OCI-LY7 (cell line): ENCODE measurements around the gene CRY2. TPM values are rescaled to one million over a fixed set of nuclear protein-coding genes. Genes with fewer than 3 reads are reported as not detected.

ENCODE experiments used
- BruUV-seq: library from RNA; stranded (reverse); fragments of 400-500 nt; replicated peaks from 2 replicates; lab custom pipeline; 2021; lab: Mats Ljungman, UMichigan
- CTCF ChIA-PET: fragments of 300-600 bp; sonication (Branson Sonifier 250); formaldehyde crosslinking; loops from one replicate; lab custom pipeline; 2022; ENCODE audit warnings: antibody characterized with exemption; ENCODE audit not compliant: unreplicated experiment; lab: Charles Lee
- POLR2A ChIA-PET: fragments of 300-600 bp; sonication (Branson Sonifier 250); formaldehyde crosslinking; loops from one replicate; lab custom pipeline; 2022; ENCODE audit warnings: antibody characterized with exemption; lab: Charles Lee
- DNase-seq: peaks from one replicate; pipeline ENCODE4 v3.0.0-alpha.2; 2015; ENCODE audit warnings: low spot score
- H2AFZ ChIP-seq: fragments of 200-600 bp; sonication (generic), shearing (Covaris generic); 2 replicates; pipeline ENCODE4 v1.6.1; 2014; ENCODE audit warnings: mild to moderate bottlenecking, antibody characterized with exemption, low read length, moderate library complexity
- H3K27ac ChIP-seq: fragments of 200-600 bp; sonication (generic); 2 replicates; pipeline ENCODE4 v1.5.1; 2014; ENCODE audit warnings: mixed run types, low read depth, mild to moderate bottlenecking, moderate library complexity, low read length, inconsistent platforms; ENCODE audit not compliant: poor library complexity, severe bottlenecking
- H3K36me3 ChIP-seq: fragments of 200-600 bp; sonication (generic); 2 replicates; pipeline ENCODE4 v1.6.1; 2014; ENCODE audit warnings: mild to moderate bottlenecking, antibody characterized with exemption, low read length, moderate library complexity, mixed read lengths; ENCODE audit not compliant: insufficient read depth
- H3K4me1 ChIP-seq: fragments of 200-600 bp; sonication (generic); 2 replicates; pipeline ENCODE4 v1.5.1; 2014; ENCODE audit warnings: mild to moderate bottlenecking, low read length; ENCODE audit not compliant: insufficient read depth, poor library complexity, severe bottlenecking
- H3K4me2 ChIP-seq: fragments of 200-600 bp; sonication (generic); 2 replicates; pipeline ENCODE4 v1.6.1; 2014; ENCODE audit warnings: mild to moderate bottlenecking, low read length
- H3K4me3 ChIP-seq: fragments of 200-600 bp; sonication (generic); 2 replicates; pipeline ENCODE4 v1.5.1; 2014; ENCODE audit warnings: mild to moderate bottlenecking, low read depth, low read length; ENCODE audit not compliant: poor library complexity, severe bottlenecking
- H3K79me2 ChIP-seq: fragments of 200-600 bp; sonication (generic); 2 replicates; pipeline ENCODE4 v1.6.1; 2016; ENCODE audit warnings: low read depth, mild to moderate bottlenecking, low read length, moderate library complexity, mixed read lengths; ENCODE audit not compliant: insufficient read depth
- H3K9me2 ChIP-seq: fragments of 200-600 bp; sonication (generic); 2 replicates; pipeline ENCODE4 v1.6.1; 2016; ENCODE audit warnings: mild to moderate bottlenecking, low read length, mixed read lengths; ENCODE audit not compliant: insufficient read depth
- H3K9me3 ChIP-seq: fragments of 200-600 bp; sonication (generic); 2 replicates; pipeline ENCODE4 v1.6.1; 2014; ENCODE audit warnings: mild to moderate bottlenecking, mixed run types, low read length, mixed read lengths
- H4K20me1 ChIP-seq: fragments of 200-600 bp; sonication (generic); 2 replicates; pipeline ENCODE4 v1.6.1; 2014; ENCODE audit warnings: mild to moderate bottlenecking, antibody characterized with exemption, low read length, moderate library complexity, mixed read lengths; ENCODE audit not compliant: insufficient read depth
- EZH2phosphoT487 ChIP-seq: fragments of 200-600 bp; sonication (generic); IDR thresholded peaks from 2 replicates; pipeline ENCODE4 v1.6.1; 2018; ENCODE audit warnings: low read depth, borderline replicate concordance, mild to moderate bottlenecking, mixed run types, antibody characterized with exemption, low read length, moderate library complexity, mixed read lengths
- intact Hi-C: fragments of 100-400 bp; cut with micrococcal nuclease; formaldehyde crosslinking; loops from one replicate; pipeline ENCODE4 v1.10.0; 2022; ENCODE audit not compliant: unreplicated experiment
- total RNA-seq, 2 experiments: library from RNA; depleted of rRNA in 1 of 2; stranded (reverse); fragments of >200 nt in 1 of 2; shearing (Covaris generic) in 1 of 2; gene quantifications; 2 replicates each; pipeline ENCODE4 v1.2.3, GENCODE V29; 2014 to 2022
- TF ChIP-seq, protein P1 (sequence below): fragments of 200-600 bp; sonication (generic); conservative IDR thresholded peaks from 2 replicates; pipeline ENCODE4 v1.5.1; 2014; ENCODE audit warnings: mild to moderate bottlenecking, antibody characterized with exemption, low read length, moderate library complexity, mixed read lengths

Gene CRY2
- total RNA-seq, 2 experiments from 2014 or later = 19.2 to 24.6 TPM

DNA sequence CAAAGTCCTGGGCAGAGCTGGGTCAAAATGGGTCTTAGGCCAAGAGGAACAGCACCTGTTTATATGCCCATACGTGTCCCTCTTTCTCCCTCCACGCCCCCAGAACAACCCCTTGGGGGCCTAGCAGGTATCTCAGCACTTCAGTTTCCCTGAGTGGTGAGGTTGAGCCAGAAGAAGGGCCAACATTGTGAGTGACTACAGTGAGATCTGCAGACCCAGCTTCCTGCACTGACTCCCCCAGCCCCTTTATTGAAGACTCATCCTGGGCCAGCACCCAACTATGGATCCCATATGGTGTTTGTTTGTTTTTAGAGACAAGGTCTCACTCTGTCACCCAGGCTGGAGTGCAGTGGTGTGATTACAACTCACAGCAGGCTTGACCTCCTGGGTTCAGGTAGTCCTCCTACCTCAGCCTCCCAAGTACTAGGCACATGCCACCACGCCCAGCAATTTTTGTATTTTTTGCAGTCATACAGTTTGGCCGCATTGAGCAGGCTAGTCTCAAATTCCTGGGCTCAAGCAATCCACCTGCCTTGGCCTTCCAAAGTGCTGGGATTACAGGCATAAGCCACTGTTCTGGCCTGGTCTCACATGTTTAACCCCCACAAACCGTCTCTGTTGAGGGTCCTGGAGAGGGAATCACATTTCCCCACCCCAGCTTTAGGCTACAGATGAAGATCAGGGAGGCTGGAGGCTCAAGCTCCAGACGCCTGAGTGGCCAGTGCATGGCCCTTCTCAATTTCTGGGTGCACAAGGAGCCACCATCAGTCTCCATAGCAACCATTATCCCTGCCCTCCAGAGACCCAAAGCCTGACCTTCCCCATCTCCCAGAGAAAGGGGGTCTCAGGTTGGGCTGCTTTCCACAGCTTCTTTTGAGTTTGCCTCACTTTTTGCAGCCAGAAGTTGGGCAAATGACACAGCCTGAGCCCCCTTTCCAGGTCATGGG lies 73.5 kb downstream of the CRY2 start:
- Histone ChIP-seq H3K4me2 (no peak overlapping the region), H3K4me1 (peaks cover 55% of the 10 kb centered on the region), H3K9me2 (no peaks in the 10 kb centered on the region), H3K4me3 (no peak overlapping the region), H3K9me3 (no peaks in the 10 kb centered on the region), H2AFZ (no peak overlapping the region), H3K36me3 (peaks cover 4% of the 10 kb centered on the region; the same call in 1 of the 2 replicates), H3K27ac (no peak overlapping the region), H3K79me2 (peaks cover 16% of the 10 kb centered on the region), H4K20me1 (no peaks in the 10 kb centered on the region)
- ChIA-PET CTCF (no interaction called here), POLR2A (interaction anchor here (4.5 kb wide), 1 partner anchor 10 kb away, joined by 33 read pairs; no protein-coding TSS in a partner anchor)
- intact Hi-C loops = no loop called here
- TF ChIP-seq, protein P1, sequence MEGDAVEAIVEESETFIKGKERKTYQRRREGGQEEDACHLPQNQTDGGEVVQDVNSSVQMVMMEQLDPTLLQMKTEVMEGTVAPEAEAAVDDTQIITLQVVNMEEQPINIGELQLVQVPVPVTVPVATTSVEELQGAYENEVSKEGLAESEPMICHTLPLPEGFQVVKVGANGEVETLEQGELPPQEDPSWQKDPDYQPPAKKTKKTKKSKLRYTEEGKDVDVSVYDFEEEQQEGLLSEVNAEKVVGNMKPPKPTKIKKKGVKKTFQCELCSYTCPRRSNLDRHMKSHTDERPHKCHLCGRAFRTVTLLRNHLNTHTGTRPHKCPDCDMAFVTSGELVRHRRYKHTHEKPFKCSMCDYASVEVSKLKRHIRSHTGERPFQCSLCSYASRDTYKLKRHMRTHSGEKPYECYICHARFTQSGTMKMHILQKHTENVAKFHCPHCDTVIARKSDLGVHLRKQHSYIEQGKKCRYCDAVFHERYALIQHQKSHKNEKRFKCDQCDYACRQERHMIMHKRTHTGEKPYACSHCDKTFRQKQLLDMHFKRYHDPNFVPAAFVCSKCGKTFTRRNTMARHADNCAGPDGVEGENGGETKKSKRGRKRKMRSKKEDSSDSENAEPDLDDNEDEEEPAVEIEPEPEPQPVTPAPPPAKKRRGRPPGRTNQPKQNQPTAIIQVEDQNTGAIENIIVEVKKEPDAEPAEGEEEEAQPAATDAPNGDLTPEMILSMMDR = no peak
- TF ChIP-seq EZH2phosphoT487 = no peak
- BruUV-seq = no TSS peak
- no peak for DNase-seq

DNA sequence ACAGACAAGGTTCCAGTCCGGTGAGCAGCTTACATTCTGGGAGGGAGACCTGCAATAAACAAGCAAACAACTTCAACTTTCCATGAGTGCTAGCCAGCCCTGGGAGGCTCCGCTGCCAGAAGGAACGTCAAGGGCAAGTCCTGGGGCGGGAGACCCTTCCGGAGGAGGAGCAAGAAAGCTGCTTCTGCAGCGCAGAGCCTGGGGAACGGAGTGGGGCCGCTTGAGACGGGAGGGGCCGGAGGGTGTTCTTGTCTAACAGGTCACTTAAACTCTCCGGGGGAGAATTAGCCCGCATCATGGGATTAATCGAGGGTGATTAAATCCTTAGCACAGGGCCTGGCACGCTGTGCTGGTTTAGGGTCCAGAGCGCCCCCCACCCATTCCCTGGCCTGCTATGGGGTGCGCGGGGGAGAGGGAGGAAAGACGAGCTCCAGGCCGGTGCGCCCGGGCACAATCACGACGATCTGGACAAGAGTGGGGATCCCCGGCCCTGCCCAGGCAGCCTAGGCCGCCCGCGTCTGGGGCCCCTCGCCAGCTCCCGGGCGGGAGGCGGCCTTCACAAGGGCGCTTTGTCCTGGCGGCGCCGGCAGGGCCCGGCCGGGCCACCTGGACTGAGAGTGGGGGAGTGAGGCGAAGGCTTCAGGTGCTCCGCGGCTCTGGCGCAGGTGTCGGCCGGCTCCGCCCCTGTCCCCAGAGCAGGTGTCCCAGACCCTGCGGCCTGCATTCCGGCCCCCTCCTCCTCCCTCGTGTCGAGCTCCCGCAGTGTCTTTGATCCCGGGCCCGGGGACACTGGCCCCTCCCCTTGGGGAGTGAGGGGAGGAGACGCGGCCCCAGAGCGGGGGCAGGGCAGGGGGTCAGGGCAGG lies 74.5 kb downstream of the CRY2 start:
- ChIA-PET CTCF (no interaction called here), POLR2A (interaction anchor here (4.5 kb wide), 1 partner anchor 9 kb away, joined by 33 read pairs; no protein-coding TSS in a partner anchor)
- DNase-seq = peak; percentile 35
- Histone ChIP-seq H3K4me3 (peak overlapping the region; percentile 36), H3K4me1 (peaks cover 46% of the 10 kb centered on the region), H3K36me3 (no peaks in the 10 kb centered on the region), H4K20me1 (no peaks in the 10 kb centered on the region), H3K9me3 (no peaks in the 10 kb centered on the region), H3K79me2 (peaks cover 6% of the 10 kb centered on the region), H3K4me2 (peak overlapping the region; percentile 51), H3K27ac (no peak overlapping the region), H2AFZ (no peak overlapping the region), H3K9me2 (no peaks in the 10 kb centered on the region)
- intact Hi-C loops = no loop called here
- TF ChIP-seq EZH2phosphoT487 = no peak
- TF ChIP-seq, protein P1 = no peak
- no TSS peak for BruUV-seq
